ENCODE data around the gene PRKCD.

PRKCD gene

DNA sequence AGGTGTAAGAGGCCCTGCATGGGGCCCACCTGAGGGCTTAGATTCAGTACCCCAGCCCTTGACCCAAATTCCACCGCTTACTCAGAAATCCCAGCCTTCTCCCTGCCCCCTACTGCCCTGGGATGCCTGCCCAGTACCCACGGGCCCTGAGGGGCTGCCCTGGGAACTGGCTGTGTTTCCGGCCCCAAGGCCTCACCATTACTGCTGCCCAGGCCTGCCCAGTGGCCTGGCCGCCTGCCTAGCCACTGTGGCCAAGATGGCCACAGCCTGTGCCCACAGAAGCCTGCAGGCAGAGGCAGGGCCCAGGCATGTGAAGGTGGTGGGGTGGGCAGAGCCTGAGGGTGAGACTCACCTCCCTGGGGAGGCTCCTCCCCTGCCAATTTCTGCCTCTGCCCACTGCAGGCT lies 6.1 kb upstream of the PRKCD start:
- DNase-seq (ENCODE audit: low read depth, low spot score), result no peak

DNA sequence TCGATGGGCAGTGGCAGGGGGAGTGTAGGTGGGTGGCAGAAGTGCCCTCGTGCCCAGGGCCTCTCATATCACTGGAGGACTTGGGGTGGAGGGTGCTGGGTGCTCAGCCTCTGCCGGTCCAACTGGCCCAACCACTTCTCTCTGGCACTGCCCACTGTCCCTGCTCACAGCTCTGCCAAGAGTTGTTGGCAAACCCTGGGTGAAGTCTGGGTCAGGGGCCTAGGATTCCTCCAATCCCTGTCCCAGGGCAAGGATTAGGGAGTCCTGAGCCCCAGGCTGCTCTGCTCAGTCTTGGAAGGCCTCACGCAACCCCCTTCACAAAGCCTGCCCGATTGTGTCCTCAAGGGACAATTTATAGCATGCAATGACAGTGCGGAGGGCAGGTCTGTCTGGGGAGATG lies 5.2 kb upstream of the PRKCD start:
- DNase-seq (ENCODE audit: low read depth, low spot score), result no peak

DNA sequence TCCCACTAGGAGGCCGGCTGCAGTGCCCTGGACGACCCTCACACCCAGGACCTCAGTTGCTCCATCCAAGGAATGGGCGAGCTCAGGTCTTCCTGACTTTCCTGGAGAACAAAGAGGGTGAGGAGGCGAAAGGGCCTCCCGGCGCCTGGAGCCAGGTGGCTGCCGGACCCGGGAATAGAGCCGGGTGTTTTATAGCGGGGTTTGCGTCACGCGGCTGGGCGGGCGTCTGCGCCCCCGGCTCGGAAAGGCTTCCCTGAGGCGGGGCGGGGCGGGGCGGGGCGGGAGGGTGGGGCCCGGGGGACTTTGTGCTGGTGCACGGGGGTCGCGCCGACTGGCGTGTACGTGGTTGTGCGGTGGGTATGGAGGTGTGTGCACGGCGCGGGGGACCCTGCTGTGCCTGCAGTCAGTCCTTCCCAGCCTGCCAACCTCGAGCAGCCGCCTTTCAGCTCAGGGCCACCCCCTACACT lies 4.6 kb upstream of the PRKCD start:
- DNase-seq (ENCODE audit: low read depth, low spot score), result no peak

DNA sequence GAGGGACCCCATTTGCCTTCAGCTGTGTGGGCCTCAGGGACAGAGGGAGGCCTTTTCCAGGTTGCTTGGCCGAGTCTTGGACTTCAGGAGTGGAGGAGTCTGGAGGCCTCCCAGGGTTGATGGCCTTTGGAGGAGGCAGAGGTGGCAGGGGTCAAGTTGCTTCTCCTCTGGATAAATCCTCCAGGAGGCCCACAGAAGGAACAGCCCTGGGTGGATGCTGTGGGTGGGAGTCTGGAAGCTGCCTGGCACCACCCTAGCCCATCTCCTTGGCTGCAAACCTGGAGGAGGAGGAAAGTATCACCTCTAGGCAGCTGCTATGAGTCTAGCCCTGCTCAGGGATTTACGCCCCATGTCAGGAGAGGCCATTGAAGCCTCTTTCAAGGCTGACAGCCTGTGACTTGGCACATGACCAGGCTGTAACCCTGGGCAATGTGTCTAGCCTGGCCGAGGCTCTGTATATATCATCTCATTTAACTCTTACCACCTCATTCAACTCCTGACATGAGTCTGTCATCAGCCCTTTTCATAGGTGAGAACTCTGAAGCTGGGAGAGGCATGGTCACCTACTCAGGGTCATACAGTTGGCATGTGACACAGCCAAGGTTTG lies 2.9 kb upstream of the PRKCD start:
- DNase-seq (ENCODE audit: low read depth, low spot score), result no peak

DNA sequence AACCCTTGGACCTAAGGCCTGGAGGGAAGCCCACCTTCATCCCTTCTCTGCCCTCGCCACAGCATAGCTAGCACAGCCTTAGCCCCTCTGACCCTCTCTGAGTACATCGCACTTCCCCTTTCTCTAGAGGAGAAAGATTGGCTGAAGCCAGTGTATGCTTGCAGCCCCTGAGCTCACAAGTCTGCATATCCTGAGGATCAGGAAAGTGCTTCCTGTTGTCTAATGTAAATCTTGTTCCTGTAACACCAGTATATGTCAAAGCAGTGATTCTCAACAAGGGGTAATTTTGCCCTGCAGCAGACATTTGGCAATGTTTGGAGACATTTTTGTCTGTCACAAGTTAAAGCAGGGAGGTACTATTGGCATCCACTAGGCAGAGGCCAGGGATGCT lies 2.2 kb upstream of the PRKCD start:
- DNase-seq (ENCODE audit: low read depth, low spot score), result no peak

DNA sequence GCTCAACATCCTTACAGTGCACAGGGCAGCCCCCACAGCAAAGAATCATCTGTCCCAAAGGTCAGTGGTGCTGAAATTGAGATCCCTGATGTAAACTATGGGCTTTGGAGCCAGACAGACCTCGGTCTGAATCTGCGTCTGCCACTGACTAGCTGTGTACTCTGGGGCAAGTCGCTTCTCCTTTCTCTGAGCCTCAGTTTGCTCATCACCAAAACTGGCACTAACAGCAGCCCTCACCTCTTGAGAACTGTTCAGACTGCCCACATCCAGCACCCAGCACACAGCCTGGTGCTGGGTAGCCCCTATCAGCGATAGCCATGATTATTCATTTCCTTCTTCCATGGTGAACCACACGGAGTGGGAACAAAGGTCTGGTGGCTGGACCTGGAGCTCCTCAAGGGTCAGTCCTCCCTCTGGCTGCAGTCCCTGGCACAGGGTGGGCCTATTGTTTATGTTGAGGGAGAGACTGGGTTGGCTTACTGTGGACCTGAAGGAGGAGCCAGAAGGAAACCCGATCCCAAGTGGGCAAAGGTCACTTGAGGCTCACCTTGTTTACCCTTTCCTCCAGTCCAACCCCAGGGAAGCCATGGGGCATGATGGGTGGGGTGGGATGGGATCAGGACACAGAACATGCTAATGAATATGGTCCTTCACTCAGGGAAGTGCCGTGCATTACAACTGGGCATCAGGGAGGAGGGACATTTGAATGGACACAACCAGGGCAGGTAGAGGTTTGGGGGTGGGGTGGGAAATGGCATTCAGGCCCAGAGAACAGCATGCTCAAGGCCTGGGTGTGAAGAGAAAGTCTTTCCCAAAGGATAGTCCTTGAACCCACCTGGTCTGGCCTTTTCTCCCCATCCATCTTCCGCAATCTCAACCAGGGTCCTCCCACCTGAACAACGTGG lies 1.6 kb upstream of the PRKCD start:
- peak; percentile 69 for DNase-seq (ENCODE audit: low read depth, low spot score)

DNA sequence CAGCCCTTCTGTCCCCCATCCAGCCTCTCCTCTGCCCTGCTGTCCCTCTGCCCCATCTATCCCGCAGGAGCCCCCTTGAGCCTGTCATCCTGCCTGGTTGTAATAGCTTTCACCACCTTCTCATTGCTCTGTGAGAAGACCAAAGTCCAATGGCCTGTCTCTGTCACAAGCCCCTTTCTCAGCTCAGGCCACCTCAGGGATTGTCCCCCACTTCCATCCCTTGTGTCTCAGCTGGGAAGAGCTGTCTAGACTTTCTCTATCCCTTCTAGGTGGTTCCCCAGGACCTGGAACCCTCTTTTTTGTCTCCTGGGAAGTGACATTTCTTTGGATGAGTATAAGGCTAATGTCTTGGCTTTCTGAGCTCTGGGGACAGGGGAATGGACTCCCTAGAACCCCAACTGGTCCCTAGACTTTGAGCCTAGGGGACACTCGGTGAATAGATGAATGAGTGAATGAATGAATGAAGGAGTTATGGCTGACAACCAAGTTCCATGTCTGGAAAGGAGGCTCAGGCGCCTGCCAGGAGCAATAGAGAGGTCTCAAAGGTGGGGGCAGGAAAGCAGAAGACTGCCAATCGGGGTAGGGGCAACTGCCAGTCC lies 849 bp upstream of the PRKCD start:
- no peak for DNase-seq (ENCODE audit: low read depth, low spot score)

DNA sequence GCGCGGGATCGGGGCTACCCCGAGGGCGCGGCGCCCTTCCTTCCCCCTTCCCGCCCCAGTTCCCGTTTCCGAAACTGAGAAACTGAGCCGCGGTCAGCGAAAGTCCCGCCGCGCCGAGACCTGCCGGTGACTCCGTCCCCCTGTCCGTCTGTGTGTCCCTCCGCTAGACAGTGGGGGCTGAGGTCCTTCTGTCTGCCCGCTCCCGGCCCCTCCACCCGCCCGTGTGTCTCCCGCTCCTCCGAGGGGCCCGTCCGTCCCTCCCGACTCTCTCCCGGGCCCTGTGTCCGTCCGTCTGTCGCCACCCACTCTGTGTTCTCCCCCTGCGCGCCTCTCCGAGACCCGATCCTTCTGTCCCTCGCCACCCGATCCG lies 426 bp downstream of the PRKCD start:
- DNase-seq (ENCODE audit: low read depth, low spot score), result no peak

DNA sequence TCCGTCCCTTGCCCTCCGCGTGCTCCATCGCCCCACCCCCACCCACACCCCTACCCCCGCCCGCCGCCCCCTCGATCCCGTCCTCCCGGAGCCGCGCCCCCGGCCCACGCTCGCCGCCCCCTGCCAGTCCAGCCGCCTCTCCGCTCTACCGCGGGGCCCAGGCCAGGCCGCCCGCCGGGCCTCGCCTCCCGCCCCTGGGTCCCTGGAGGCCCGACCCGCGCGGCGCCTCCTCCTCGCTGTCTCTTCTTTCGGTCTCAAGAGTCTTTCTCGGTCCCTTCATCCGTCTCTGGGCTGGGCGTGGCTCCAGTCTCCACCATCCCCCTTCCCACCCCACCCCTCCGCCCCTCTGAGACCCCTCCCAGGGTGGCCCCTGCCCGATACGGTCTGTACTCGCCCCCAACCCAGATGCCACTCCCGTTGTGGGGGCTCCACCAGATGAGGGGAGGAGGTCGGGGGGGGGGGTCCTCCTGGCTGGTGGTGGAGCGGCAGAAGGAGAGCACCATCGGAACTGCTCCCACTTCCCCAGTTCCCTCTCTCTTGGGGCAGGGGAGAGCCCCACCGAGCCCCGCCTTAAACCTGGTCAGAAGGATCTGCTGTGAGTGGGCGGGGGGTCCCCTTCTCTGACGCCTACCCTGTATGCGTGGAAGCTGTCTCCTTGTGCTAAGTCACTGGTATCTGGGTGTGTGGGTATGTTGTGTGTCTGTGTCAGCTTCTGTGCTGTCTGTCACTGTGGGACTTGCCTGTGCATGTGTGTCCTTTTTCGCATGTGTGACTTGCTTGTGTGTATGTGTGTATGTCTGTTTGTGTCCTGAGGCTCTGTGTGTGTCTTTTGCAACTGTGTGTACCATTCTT lies 1.0 kb downstream of the PRKCD start:
- no peak for DNase-seq (ENCODE audit: low read depth, low spot score)

DNA sequence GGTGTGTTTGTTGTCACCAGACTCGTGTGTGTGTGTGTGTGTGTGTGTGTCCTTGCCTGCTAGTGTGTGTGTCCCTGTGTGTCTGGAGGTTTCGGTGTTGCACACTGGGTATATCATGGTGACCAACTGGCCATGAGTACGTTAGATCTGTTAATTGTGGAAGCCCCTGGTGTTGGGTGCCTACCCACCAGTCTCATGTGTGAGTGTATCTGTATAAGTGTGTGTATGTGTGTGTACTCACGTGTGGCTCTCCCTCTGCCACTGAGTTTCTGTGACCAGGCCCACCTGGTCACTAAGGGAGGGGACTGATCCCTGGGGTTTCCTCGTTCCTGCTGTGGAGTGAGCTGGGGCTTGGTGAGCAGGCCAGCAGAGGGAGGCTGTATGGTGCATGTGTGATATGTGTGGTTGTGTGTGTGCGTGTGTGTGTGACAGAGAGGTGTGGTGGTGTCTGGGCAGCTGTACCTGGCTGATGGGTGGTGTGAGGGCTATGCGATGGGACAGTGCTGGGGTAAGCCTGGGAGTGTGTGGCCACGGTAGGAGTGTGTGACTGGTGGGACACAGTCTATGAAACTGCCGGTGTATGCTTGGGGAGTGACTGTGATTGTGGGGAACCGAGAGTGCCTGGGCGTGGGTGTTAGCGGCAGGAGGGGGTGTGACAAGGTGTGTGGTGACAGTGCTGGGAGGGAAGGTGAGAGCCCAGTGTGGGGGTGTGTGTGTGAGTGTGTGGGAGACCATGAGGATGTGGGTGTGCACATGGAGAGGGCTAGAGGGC lies 1.8 kb downstream of the PRKCD start:
- no peak for DNase-seq (ENCODE audit: low read depth, low spot score)

DNA sequence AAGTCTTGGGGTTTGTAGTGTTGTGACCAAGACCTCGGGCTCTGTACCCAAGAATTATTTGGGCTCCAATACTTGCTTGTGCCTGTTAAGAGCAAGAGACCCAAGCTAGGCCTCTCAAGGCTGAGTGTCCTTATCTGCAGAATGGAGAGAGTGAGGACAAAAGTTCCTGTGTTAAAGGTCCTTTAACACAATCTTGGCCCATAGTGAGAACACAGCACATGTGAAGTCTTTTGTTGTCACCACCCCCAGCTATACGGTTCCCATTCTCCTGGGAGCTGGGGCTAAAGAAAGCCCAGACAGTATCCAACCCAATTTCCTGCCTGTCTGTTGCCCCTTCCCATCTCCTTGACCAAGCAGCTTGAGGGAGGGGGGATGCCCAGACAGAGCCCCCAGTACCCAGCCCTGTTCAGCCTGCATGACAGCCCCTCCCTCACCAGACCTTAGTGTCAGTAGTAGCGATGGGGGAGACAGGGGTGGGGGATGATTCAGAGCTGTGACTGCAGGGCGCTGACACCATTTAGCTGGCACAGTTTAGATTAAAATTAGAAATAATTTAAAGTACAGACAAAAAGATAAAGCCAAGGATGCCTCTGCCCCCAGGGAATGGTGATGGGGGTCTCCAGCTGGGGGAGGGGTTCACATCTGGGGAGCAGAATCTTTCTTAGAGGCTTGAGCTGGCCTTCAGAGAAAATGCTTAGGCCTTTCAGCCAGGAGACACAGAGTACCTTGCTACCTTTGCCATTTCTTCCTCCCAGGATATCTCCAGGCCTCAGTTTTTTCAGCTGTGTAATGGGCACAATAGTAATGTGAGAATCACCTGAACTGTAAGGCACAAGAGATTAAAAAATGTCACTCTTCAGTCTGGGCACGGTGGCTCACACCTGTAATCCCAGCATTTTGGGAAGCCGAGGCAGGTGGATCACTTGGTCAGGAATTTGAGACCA lies 2.7 kb downstream of the PRKCD start:
- no peak for DNase-seq (ENCODE audit: low read depth, low spot score)

DNA sequence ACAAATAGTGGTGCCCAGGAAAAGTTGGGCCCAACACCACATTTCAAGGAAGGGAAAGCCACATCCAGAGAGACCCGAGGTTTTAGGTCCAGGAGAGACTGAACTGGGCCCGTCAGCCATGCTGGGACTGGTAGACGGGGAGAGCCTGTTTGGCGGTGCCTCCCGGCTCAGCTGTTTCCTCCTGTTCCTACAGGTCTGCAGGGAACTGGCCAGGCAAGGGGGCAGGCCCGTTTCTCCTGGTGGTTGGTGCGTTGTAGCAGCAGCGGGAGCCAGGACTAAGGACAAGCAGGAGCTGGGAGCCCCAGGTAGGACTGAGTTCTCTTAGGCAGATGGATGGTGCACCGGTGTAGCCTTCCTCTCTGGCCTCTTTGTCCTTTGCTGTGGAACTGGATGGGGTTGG lies 3.9 kb downstream of the PRKCD start:
- peak; percentile 57 for DNase-seq (ENCODE audit: low read depth, low spot score)

DNA sequence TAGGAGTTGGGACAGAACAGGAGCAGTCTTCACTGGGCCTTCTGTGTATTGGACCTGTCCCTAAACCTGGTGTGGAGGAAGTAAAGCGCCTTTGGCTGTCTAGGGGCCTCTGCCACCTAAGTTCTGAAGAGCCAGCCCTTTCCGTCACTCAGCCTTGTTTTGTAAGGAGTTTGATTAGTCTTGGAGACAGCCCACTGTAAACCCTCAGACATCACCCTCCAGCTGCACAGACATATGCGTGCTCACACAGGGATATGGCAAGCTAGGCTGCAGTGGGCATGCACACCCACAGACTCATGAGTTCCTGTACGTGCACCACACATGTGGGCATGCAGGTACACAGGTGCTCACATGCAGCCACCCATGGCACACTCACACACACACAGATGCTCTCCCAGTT lies 5.2 kb downstream of the PRKCD start:
- no peak for DNase-seq (ENCODE audit: low read depth, low spot score)

DNA sequence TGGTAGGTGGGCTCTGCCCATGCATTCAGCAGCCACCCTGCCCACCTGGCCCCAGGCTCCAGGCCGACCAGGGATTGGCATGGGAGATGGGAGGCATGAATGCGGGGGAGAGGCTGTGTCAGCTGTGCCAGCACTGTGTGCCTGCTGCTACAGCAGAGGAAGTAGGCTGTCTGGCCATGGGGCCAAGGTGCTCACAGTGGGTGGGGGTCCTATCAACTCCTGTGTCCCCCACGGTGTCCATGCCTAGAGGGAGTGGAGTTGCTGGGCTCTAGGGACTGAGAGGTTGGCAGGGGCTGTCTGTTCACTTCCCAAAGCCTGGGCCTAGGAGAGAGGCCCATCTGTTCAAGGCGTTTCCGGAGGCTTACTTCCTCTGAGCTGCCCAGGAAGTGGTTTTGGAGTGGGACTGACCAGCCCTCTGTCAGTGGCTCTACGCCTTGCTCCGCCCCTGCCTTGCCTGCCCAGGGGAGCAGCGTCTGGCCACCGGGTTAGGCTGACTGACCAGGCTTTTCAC lies 5.8 kb downstream of the PRKCD start:
- no peak for DNase-seq (ENCODE audit: low read depth, low spot score)

DNA sequence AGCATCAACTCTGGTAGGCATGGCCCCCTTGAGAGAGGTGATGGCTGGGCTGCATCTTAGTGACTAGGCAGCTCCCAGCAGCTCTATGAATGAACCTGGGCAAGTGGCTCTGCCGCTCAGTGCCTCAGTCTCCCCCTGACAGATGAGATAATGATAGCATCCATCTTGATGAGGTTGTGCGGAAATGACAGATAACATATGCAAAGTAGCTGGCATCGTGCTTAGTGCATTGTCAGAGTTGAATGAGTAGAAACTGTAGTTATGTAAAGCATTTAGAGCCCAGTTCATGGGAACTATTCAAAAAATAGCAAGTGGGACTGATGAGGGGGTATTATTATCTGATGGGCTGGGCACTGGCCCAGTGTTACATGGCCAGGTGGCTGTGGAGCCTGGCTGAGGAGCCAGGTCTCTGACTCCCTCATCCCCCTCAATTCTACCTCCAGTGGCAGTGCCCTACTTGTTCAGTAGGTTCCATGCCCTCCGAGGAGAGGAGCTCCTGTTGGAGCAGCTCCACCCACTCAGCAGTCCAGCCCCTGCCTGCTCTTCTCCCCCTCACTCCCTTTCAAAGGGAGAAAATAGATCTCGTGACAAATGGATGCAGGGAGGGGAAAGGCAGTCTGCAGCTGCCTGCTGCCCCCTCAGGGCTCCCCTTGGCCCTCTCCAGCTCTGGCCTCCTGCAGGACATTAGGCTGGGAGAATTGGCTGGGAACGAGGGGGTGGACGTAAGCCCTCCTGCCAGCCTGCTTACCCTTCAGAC lies 6.6 kb downstream of the PRKCD start:
- peak; percentile 57 for DNase-seq (ENCODE audit: low read depth, low spot score)

DNA sequence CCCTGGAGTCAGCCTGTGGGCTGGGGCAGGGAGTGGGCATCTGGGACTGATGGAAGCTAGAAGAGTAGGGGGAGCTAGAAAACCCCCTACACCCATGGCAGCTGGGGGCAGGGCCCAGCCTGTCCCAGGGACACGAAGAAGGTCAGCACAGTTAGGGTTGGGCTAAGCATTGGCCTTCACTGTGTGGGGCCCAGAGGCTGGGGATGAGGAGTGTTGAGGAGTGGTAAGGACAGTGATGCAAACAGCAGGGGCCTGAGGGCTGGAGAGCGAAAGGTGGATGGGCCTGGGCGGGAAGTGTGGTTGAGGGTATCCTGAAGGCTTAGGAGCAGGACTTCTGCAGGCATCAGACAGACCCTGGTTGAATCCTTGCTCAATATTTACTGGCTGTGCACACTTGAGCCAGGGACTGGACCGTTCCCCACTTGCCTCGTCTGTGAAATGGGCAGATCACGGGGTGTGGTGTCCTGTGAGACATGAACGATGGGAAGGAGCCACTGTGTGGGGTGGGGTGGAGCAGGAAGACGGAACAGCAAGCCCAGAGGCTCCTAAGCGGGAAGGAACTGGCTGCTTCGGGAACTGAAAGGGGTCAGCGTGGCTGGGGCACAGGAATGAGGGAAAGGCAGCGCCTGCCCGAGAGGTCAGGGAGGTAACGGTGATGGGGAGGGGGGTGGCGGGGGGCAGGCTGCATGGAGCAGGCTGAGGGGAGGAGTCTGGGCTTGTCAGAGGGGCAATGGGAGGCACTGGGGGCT lies 7.3 kb downstream of the PRKCD start:
- DNase-seq (ENCODE audit: low read depth, low spot score), result peak; percentile 61

DNA sequence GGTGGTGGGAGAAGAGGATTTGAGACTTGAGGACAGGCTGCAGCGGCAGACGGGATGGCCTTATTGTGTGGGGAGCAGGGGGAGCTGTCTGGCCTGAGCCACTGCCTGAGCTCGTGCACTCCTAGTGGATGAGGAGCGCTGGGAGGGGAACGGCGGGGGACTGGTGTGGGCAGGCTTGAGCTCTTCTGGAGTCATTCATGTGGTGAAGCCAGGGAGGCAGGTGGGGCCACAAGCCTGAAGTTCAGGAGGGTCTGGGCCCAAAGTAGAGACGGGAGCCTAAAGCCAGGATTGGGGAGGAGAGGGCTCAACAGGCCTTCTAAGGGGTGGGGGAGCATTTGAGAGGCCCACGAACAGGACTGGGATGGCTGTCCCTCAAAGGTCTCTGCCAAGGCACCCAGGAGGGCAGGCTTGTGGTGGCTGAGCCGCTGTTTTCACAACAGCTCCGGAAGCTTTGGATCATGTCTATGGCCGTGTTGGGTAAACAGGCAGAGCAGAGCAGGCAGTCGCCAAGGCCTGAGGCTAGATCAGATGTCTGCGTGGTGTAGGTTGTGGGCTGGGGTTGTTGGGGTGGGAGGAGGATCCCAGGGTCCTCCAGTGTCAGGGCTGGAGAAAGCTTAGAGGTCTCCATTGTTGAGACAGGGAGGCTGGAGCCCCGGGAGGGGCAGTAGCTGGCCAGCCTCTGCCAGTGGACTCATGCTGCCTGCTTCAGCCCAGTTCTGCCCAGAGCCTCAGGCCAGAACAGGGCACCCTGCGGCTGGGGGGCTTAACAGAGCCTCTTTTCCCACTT lies 8.2 kb downstream of the PRKCD start:
- peak; percentile 85 for DNase-seq (ENCODE audit: low read depth, low spot score)

Measured in ELF-1 (cell line).